Measurements from ENCODE around the gene E2F8.

- TF ChIP-seq POLR2A (IDR thresholded peaks at IDR 0.05) (no peak), POLR2AphosphoS5 (IDR thresholded peaks at IDR 0.05) (no peak), EP300 (IDR thresholded peaks at IDR 0.05) (no peak)
- TF ChIP-seq, protein P1, sequence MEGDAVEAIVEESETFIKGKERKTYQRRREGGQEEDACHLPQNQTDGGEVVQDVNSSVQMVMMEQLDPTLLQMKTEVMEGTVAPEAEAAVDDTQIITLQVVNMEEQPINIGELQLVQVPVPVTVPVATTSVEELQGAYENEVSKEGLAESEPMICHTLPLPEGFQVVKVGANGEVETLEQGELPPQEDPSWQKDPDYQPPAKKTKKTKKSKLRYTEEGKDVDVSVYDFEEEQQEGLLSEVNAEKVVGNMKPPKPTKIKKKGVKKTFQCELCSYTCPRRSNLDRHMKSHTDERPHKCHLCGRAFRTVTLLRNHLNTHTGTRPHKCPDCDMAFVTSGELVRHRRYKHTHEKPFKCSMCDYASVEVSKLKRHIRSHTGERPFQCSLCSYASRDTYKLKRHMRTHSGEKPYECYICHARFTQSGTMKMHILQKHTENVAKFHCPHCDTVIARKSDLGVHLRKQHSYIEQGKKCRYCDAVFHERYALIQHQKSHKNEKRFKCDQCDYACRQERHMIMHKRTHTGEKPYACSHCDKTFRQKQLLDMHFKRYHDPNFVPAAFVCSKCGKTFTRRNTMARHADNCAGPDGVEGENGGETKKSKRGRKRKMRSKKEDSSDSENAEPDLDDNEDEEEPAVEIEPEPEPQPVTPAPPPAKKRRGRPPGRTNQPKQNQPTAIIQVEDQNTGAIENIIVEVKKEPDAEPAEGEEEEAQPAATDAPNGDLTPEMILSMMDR (IDR thresholded peaks at IDR 0.05): no peak
Measured at GRCh38 chr11:19244084-19244483, 3.3 kb upstream of the E2F8 start.
